Upper lobe of left lung (tissue), 6 donors: Measurements from ENCODE around the gene MATCAP1. TPM values are rescaled to one million over a fixed set of nuclear protein-coding genes. Genes with fewer than 3 reads are reported as not detected.
A peak's percentile ranks its signal among the peaks of the same experiment; 100 is the strongest.

Source experiments
- ATAC-seq, 2 donors: fragments of 200-7000 bp; cut with Tn5 transposase; one replicate each; pipeline ENCODE4 v1.9.1; 2022; ENCODE audit warnings: mild to moderate bottlenecking in 2 of 2, moderate library complexity in 2 of 2; ENCODE audit not compliant: low FRiP score in 2 of 2
- DNase-seq, 2 donors: peaks; one replicate each; pipeline ENCODE4 v3.0.0-alpha.2; 2019 to 2020
- H3K27ac ChIP-seq, 4 donors: fragments of 200-600 bp; sonication (generic); one replicate each; pipeline ENCODE4 v1.5.1; 2016 to 2019
- H3K27me3 ChIP-seq, 4 donors: fragments of 200-600 bp; sonication (generic); one replicate each; pipeline ENCODE4 v1.5.1; 2017 to 2019
- H3K36me3 ChIP-seq, 4 donors: fragments of 200-600 bp; sonication (generic); one replicate each; pipeline ENCODE4 v1.5.1; 2016 to 2019
- H3K4me1 ChIP-seq, 4 donors: fragments of 200-600 bp; sonication (generic); one replicate each; pipeline ENCODE4 v1.5.1; 2018 to 2019
- H3K4me3 ChIP-seq, 4 donors: fragments of 200-600 bp; sonication (generic); one replicate each; pipeline ENCODE4 v1.5.1; 2017 to 2019; ENCODE audit warnings: mild to moderate bottlenecking in 2 of 4, moderate library complexity in 1 of 4
- H3K9me3 ChIP-seq, 4 donors: fragments of 200-600 bp; sonication (generic); one replicate each; pipeline ENCODE4 v1.5.1; 2018 to 2019
- CTCF ChIP-seq, 6 experiments: fragments of 450-650 bp in 4 of 6; fragments of 200-600 bp in 2 of 6; sonication (generic) in 2 of 6; IDR thresholded peaks; one replicate each; pipeline ENCODE4 v1.5.1; 2016 to 2019; ENCODE audit warnings: antibody characterized with exemption in 6 of 6
- EP300 ChIP-seq, 4 donors: sonication (generic); formaldehyde crosslinking; IDR thresholded peaks; one replicate each; pipeline ENCODE4 v1.5.1; 2017; ENCODE audit warnings: antibody characterized with exemption in 4 of 4, control low read depth in 2 of 4
- POLR2A ChIP-seq, 4 donors: fragments of 450-650 bp; IDR thresholded peaks; one replicate each; pipeline ENCODE4 v1.5.1; 2016 to 2017; ENCODE audit warnings: antibody characterized with exemption in 4 of 4, mild to moderate bottlenecking in 2 of 4
- POLR2AphosphoS5 ChIP-seq, 2 donors: sonication (generic); formaldehyde crosslinking; IDR thresholded peaks; one replicate each; pipeline ENCODE4 v1.5.1; 2017; ENCODE audit warnings: antibody characterized with exemption in 2 of 2
- WGBS, 2 donors: methylation state at CpG; one replicate each; pipeline ENCODE4 v1.1.5; 2017 to 2018; 5-methylcytosine and 5-hydroxymethylcytosine counted together
- total RNA-seq, 6 donors: library from RNA; depleted of rRNA in 4 of 6; stranded (reverse); fragments of >200 nt in 4 of 6; gene quantifications; one replicate each; pipeline versions ENCODE4 v1.1.0 to v1.2.1, GENCODE V29; 2016 to 2021
- donor health status: DM: no; HTN: no; CAD: no; lungs with moderate emphysema.
- donor health status: DM: no; HTN: yes; CAD: no; lungs with severe emphysema.

MATCAP1 gene
- total RNA-seq, 6 donors from 2014 or later, result 9.1 to 147 (median 31.1) TPM

DNA sequence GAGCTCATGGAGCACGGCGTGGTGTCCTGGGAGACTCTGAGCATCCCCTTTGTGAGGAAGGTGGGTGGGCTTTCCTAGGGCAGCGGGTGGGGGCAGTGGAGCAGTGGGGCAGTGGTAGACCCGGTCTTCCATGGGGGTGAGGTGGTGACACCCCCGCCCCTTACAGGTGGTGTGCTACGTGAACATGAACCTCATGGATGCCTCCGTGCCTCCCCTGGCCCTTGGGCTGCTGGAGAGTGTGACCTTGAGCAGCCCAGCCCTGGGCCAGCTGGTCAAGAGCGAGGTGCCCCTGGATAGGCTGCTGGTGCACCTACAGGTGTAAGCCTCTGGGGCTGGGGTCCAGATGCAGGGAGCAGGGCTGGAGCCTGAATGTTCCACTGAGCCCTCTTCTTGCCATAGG lies 16.7 kb upstream of the MATCAP1 start:
- Histone ChIP-seq H3K36me3 (peaks cover 28 to 91% (median 82%) of the 10 kb centered on the region in 4 donors), H3K4me3 (peak overlapping the region in 1 of 4 donors; percentile 54), H3K27ac (no peak overlapping the region), H3K4me1 (peaks cover 12 to 32% (median 15%) of the 10 kb centered on the region in 4 donors), H3K9me3 (no peaks in the 10 kb centered on the region), H3K27me3 (no peaks in the 10 kb centered on the region)
- TF ChIP-seq POLR2A (IDR thresholded peaks at IDR 0.05), result no peak
- no peak for TF ChIP-seq EP300 (IDR thresholded peaks at IDR 0.05)
- no peak for TF ChIP-seq POLR2AphosphoS5 (IDR thresholded peaks at IDR 0.05)
- no peak for TF ChIP-seq CTCF (IDR thresholded peaks at IDR 0.05)
- ATAC-seq (no peak), DNase-seq (no peak)
- 94 to 98% methylated on average over 3 to 8 of the region's 8 CpGs for WGBS, 2 donors

DNA sequence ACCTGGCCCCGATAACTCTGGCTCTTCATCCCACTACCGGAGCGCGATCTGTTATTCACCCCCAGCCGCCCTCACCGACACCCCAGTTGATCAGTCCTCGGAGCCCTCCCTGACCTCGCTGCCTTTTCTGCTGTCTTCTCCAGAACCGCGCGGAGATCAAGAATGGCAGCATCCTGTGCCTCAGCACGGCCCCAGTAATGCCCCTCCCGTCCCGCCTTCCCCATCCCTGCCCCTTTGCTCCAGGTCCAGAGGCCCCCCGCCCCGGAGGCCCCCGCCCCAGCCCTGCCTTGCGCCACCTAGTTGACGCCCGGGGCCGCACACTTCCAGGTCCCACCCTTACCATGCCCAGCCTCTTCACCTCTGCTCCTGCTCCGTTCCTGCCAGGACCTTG lies 16.0 kb upstream of the MATCAP1 start:
- H3K27me3 ChIP-seq, result no peaks in the 10 kb centered on the region
- ATAC-seq (peak in 1 of 2 donors; percentile 1), DNase-seq (peak in 1 of 2 donors; percentile 79)
- peaks cover 33 to 96% (median 88%) of the 10 kb centered on the region in 4 donors for H3K36me3 ChIP-seq
- WGBS, 2 donors, result 68 to 72% methylated on average over 22 of the region's 22 CpGs
- peak overlapping the region in 1 of 4 donors; percentile 78 for H3K27ac ChIP-seq
- peaks cover 12 to 32% (median 15%) of the 10 kb centered on the region in 4 donors for H3K4me1 ChIP-seq
- TF ChIP-seq POLR2AphosphoS5 (IDR thresholded peaks at IDR 0.05), result no peak
- no peak for TF ChIP-seq CTCF (IDR thresholded peaks at IDR 0.05)
- no peak for TF ChIP-seq EP300 (IDR thresholded peaks at IDR 0.05)
- no peak for TF ChIP-seq POLR2A (IDR thresholded peaks at IDR 0.05)
- no peaks in the 10 kb centered on the region for H3K9me3 ChIP-seq
- peak overlapping the region in 3 of 4 donors; percentile 53 to 54 (median 54) for H3K4me3 ChIP-seq

DNA sequence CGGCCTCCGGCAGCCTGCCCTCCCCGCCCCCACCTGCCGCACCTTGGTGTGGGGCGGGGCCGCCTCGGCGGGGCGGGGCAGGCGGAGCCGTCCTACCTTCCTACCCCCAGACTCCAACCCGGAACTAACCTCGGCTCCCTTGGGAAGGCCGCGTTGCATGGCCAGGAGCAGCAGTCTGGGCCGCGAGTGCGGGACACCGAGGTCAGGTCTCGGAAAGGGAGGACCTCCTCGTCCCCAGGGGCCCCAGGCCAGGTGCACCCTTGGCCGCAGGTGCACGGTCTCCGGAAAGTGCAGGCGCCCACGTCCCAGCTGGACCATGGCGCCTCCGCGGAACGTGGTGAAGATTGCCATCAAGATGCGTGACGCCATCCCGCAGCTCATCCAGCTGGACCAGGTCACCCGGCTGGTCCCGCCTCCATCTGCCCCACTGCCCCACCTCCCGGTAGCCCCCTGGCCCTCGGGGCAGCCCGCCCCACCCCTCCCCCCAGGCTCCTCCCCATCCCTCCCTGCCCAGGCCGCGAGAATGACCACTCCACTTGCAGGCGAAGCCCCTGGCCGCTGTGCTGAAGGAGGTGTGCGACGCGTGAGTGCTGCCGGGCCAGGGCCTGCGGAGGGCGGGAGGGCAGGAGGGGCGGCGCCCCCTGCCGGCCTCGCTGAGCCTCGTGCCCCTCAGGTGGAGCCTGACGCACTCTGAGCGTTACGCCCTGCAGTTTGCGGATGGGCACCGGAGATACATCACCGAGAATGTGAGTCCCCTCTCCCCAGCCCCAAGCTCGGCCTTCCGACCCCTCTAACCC lies 15.4 kb upstream of the MATCAP1 start, which contains the start of gene ELMO3:
Gene ELMO3 (plus strand): TSS at position 121 of the 797 bp plus-strand sequence. CDS start 196 bp downstream, at position 317.
- peak within 1 kb of the TSS; percentile 35 to 78 (median 63) for H3K27ac ChIP-seq

GRCh38 chr16:67198238-67198734 lies 14.5 kb upstream of the MATCAP1 start:
- Histone ChIP-seq H3K27ac (peak overlapping the region in 3 of 4 donors; percentile 17 to 78 (median 73)), H3K9me3 (no peaks in the 10 kb centered on the region), H3K4me3 (no peak overlapping the region), H3K36me3 (peaks cover 30 to 96% (median 85%) of the 10 kb centered on the region in 4 donors), H3K27me3 (no peaks in the 10 kb centered on the region), H3K4me1 (peaks cover 21 to 47% (median 24%) of the 10 kb centered on the region in 4 donors)
- ATAC-seq (peak; percentile 49 to 78), DNase-seq (peak; percentile 74)
- TF ChIP-seq POLR2AphosphoS5 (IDR thresholded peaks at IDR 0.05) (no peak), EP300 (IDR thresholded peaks at IDR 0.05) (no peak), CTCF (IDR thresholded peaks at IDR 0.05) (peak; percentile 52 to 88 (median 72))
- 30 to 46% methylated on average over 9 to 10 of the region's 12 CpGs for WGBS, 2 donors

More for the DNA sequence above, 15.4 kb upstream of the MATCAP1 start, which contains the start of gene ELMO3:
- no peaks in the 10 kb centered on the region for H3K27me3 ChIP-seq
- WGBS, 2 donors, result 73 to 78% methylated on average over 42 to 45 of the region's 61 CpGs
- TF ChIP-seq EP300 (IDR thresholded peaks at IDR 0.05), result no peak
- TF ChIP-seq CTCF (IDR thresholded peaks at IDR 0.05), result peak; percentile 27 to 65 (median 39)
- peak in 1 of 4 donors; percentile 63 for TF ChIP-seq POLR2A (IDR thresholded peaks at IDR 0.05)
- TF ChIP-seq POLR2AphosphoS5 (IDR thresholded peaks at IDR 0.05), result peak in 1 of 2 donors; percentile 26
- peaks cover 35 to 97% (median 90%) of the 10 kb centered on the region in 4 donors for H3K36me3 ChIP-seq
- H3K9me3 ChIP-seq, result no peaks in the 10 kb centered on the region
- DNase-seq, result peak; percentile 80 to 91
- peak within 1 kb of the TSS; percentile 0 to 54 (median 54) for H3K4me3 ChIP-seq
- peak; percentile 65 to 80 for ATAC-seq
- H3K4me1 ChIP-seq, result peaks cover 12 to 37% (median 16%) of the 10 kb centered on the region in 4 donors
